Measurements from ENCODE around the gene SESN3.
"Not testable (repeated sequence)": the region's sequence is repeated elsewhere in the genome, so short reads cannot be mapped to it uniquely, and the experiment has no call there.

DNA sequence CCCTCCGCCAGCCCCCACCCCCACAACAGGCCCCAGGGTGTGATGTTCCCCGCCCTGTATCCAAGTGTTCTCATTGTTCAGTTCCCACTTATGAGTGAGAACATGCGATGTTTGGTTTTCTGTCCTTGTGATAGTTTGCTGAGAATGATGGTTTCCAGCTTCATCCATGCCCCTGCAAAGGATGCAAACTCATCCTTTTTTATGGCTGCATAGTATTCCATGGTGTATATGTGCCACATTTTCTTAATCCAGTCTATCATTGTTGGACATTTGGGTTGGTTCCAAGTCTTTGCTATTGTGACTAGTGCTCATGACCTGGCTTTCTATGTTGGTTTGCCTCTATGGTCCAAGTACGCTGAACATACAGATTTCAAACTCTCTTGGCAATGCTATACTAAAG lies 94.3 kb downstream of the SESN3 start:
- TF ChIP-seq SUZ12 (IDR thresholded peaks at IDR 0.05; ENCODE audit: extremely low read depth, insufficient read depth, insufficient read length); YY1 (IDR thresholded peaks at IDR 0.05; ENCODE audit: insufficient read depth, insufficient read length); ZNF274 (IDR thresholded peaks at IDR 0.05; ENCODE audit: low read depth, low read length): not testable (repeated sequence)
